Measurements from ENCODE around the gene GET4. TPM values are rescaled to one million over a fixed set of nuclear protein-coding genes. Genes with fewer than 3 reads are reported as not detected.
A peak's percentile ranks its signal among the peaks of the same experiment; 100 is the strongest.
"Not testable (repeated sequence)": the region's sequence is repeated elsewhere in the genome, so short reads cannot be mapped to it uniquely, and the experiment has no call there.

Gene GET4
- polyA plus RNA-seq, 1 donor, result 76.0 TPM

DNA sequence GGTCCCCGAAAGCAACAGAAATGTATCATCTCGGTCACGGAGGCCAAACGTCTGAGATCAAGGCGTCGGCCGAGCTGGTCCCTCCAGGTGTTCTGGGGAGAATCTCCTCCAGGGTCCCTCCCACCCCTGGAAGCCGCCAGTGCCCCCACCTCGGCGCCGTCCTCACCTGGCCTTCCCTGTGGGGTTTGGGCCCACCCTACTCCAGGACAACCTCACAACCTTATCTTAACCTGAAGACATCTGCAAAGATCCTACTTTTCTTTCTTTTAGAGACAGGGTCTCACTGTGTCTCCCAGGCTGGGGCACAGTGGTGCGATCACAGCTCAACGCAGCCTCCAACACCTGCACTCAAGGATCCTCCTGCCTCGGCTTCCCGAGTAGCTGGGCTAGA, 44.7 kb downstream of the GET4 start:
- Histone ChIP-seq H3K4me3 (ENCODE audit: low read length) (no peak overlapping the region), H3K36me3 (ENCODE audit: control insufficient read depth, insufficient read depth, low read length) (peaks cover 14% of the 10 kb centered on the region), H3K27ac (ENCODE audit: low read length) (no peak overlapping the region), H3K4me1 (ENCODE audit: control insufficient read depth, insufficient read depth, low read length) (peaks cover 52% of the 10 kb centered on the region), H3K9me3 (ENCODE audit: control insufficient read depth, low read depth, low read length) (peaks cover 5% of the 10 kb centered on the region), H3K27me3 (ENCODE audit: control insufficient read depth, insufficient read depth, low read length) (no peaks in the 10 kb centered on the region)
- DNase-seq, result no peak
- no CpG with 5 or more reads among the region's 15 CpGs for WGBS (ENCODE audit: insufficient coverage, low lambda C conversion rate)

DNA sequence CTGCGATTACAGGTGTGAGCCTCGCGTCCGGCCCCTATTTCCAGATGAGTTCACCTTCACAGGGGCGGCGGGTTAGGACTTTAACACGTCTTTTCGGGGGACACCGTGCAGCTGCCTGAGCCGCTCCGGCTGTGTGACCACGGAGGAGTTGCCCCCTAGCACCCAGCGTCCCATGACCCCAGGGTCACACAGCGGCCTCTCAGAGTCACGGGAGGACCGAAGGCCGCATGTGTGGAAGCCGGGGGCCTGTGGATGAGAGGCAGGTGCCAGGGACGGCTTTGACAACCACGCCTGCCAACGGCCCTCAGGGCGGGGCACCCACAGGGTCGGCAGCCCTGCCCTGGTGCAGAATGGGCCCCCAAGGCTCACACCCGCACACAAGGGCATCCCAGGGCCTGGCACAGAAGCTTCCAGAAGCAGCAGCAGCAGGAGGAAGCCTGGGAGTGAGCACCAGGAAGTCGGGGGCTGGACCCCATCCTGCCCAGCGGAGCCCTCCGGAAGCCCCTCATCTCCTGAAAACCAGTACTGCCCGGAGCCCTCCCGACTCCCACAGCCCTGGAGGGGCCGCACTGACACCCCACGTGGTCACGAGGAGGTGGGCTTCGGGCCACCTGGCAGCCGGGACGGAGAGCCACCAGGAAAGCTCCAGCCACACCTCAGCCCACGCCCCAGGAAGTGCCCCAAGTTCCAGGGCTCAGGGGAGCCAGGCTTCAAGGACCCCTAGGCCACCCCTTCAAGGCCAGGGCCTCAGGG, 45.4 kb downstream of the GET4 start:
- Histone ChIP-seq H3K27ac (ENCODE audit: low read length) (no peak overlapping the region), H3K4me3 (ENCODE audit: low read length) (no peak overlapping the region), H3K9me3 (ENCODE audit: control insufficient read depth, low read depth, low read length) (peaks cover 5% of the 10 kb centered on the region), H3K36me3 (ENCODE audit: control insufficient read depth, insufficient read depth, low read length) (peaks cover 14% of the 10 kb centered on the region), H3K4me1 (ENCODE audit: control insufficient read depth, insufficient read depth, low read length) (peaks cover 59% of the 10 kb centered on the region), H3K27me3 (ENCODE audit: control insufficient read depth, insufficient read depth, low read length) (no peaks in the 10 kb centered on the region)
- WGBS (ENCODE audit: insufficient coverage, low lambda C conversion rate), result no CpG with 5 or more reads among the region's 36 CpGs
- DNase-seq, result peak in 1 of 2 donors; percentile 34

GRCh38 chr7:922334-923107, 46.2 kb downstream of the GET4 start:
- WGBS (ENCODE audit: insufficient coverage, low lambda C conversion rate), result no CpG with 5 or more reads among the region's 29 CpGs
- Histone ChIP-seq H3K4me1 (ENCODE audit: control insufficient read depth, insufficient read depth, low read length) (peaks cover 66% of the 10 kb centered on the region), H3K36me3 (ENCODE audit: control insufficient read depth, insufficient read depth, low read length) (peaks cover 14% of the 10 kb centered on the region), H3K27me3 (ENCODE audit: control insufficient read depth, insufficient read depth, low read length) (no peaks in the 10 kb centered on the region), H3K4me3 (ENCODE audit: low read length) (no peak overlapping the region), H3K9me3 (ENCODE audit: control insufficient read depth, low read depth, low read length) (peaks cover 5% of the 10 kb centered on the region), H3K27ac (ENCODE audit: low read length) (peak overlapping the region; percentile 77)
- no peak for DNase-seq

DNA sequence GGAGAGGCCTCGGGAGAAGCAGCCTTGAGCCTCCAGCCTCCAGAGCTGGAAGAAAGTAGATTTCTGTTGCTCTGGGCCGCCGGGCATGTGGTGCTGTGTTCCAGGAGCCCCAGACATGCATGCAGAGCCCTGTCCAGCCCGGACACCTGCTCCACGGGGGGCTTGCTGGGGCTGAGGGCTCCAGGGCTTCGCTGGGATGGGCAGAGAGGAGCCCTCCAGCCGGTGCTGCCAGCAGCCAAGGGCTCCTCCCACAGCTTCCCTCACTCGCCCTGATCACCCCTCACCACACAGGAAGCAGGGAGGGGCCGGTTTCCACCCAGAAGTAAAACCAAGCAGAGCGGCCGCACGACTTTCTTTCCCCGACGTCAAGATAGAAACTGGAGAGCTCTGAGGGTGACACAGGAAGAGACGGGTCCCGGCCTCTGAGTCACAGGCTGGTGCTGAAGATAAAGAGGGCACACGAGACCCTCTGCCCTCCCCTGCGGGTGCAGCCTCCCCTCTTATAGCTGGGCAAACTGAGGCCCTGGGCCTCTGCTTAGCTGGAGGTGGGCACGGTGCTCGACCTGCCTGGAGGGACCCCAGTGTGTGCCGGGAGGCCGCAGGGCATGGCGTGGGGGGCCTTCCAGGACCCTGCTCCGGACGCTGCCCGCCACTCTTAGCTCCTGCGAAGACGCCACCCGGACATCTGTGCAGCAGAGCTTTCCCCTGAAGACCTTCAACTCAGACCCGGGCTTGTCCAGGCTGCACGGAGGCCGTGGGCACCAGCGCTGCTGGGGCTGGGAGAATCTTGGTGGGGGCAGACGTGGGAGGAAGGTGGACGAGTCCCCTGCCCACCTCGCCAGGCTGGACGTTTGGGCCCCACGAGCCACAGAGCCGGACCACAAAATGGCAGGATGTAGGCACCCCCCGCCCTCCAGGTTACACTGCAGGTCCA, 47.0 kb downstream of the GET4 start:
- H3K4me3 ChIP-seq (ENCODE audit: low read length), result no peak overlapping the region
- H3K27me3 ChIP-seq (ENCODE audit: control insufficient read depth, insufficient read depth, low read length), result no peaks in the 10 kb centered on the region
- peak overlapping the region; percentile 77 for H3K27ac ChIP-seq (ENCODE audit: low read length)
- peaks cover 68% of the 10 kb centered on the region for H3K4me1 ChIP-seq (ENCODE audit: control insufficient read depth, insufficient read depth, low read length)
- no CpG with 5 or more reads among the region's 40 CpGs for WGBS (ENCODE audit: insufficient coverage, low lambda C conversion rate)
- peaks cover 18% of the 10 kb centered on the region for H3K36me3 ChIP-seq (ENCODE audit: control insufficient read depth, insufficient read depth, low read length)
- H3K9me3 ChIP-seq (ENCODE audit: control insufficient read depth, low read depth, low read length), result peaks cover 5% of the 10 kb centered on the region
- DNase-seq, result peak; percentile 79 to 89

DNA sequence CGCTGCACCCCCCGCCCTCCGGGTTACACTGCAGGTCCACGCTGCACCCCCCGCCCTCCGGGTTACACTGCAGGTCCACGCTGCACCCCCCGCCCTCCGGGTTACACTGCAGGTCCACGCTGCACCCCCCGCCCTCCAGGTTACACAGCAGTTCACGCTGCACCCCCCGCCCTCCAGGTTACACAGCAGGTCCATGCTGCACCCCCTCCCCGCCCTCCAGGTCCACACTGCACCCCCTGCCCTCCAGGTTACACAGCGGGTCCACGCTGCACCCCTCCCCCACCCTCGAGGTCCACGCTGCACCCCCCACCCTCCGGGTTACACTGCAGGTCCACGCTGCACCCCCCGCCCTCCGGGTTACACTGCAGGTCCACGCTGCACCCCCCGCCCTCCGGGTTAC, 47.7 kb downstream of the GET4 start:
- not testable (repeated sequence) for DNase-seq; H3K9me3 ChIP-seq (ENCODE audit: control insufficient read depth, low read depth, low read length); H3K27me3 ChIP-seq (ENCODE audit: control insufficient read depth, insufficient read depth, low read length); H3K4me3 ChIP-seq (ENCODE audit: low read length)
- peak overlapping the region; percentile 77 for H3K27ac ChIP-seq (ENCODE audit: low read length)
- WGBS (ENCODE audit: insufficient coverage, low lambda C conversion rate), result no CpG with 5 or more reads among the region's 25 CpGs
- H3K4me1 ChIP-seq (ENCODE audit: control insufficient read depth, insufficient read depth, low read length), result peaks cover 68% of the 10 kb centered on the region
- peaks cover 16% of the 10 kb centered on the region for H3K36me3 ChIP-seq (ENCODE audit: control insufficient read depth, insufficient read depth, low read length)

GRCh38 chr7:924541-925231, 48.3 kb downstream of the GET4 start:
- Histone ChIP-seq H3K4me1 (ENCODE audit: control insufficient read depth, insufficient read depth, low read length) (peaks cover 68% of the 10 kb centered on the region), H3K36me3 (ENCODE audit: control insufficient read depth, insufficient read depth, low read length) (peaks cover 16% of the 10 kb centered on the region), H3K27ac (ENCODE audit: low read length) (peak overlapping the region; percentile 96), H3K4me3 (ENCODE audit: low read length) (no peak overlapping the region), H3K27me3 (ENCODE audit: control insufficient read depth, insufficient read depth, low read length) (no peaks in the 10 kb centered on the region), H3K9me3 (ENCODE audit: control insufficient read depth, low read depth, low read length) (peaks cover 5% of the 10 kb centered on the region)
- no CpG with 5 or more reads among the region's 24 CpGs for WGBS (ENCODE audit: insufficient coverage, low lambda C conversion rate)
- DNase-seq, result peak in 1 of 2 donors; percentile 46

DNA sequence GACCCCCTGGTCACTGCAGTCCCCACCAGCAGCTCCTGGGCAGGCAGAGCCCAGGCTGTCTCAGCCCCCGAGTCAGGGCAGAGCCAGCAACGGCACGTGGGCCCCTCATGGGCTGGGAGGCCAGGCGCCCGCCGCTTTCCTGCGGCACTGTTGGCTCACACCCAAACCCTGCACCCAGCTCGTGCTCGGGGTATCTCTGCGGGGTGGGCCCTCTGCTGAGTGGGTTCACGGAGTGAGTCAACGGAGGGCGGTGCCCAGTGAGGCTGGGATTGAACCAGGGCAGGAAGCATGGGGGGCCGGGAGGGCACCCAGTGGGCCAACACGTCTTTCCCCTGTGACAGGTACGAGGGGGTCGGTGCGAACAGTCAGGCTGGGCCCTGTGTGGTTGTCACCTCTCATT, 49.2 kb downstream of the GET4 start:
- peaks cover 67% of the 10 kb centered on the region for H3K4me1 ChIP-seq (ENCODE audit: control insufficient read depth, insufficient read depth, low read length)
- no CpG with 5 or more reads among the region's 18 CpGs for WGBS (ENCODE audit: insufficient coverage, low lambda C conversion rate)
- DNase-seq, result peak; percentile 89 to 95

GRCh38 chr7:926061-927030, 50.0 kb downstream of the GET4 start:
- WGBS (ENCODE audit: insufficient coverage, low lambda C conversion rate), result no CpG with 5 or more reads among the region's 47 CpGs
- peak overlapping the region; percentile 2 for H3K4me3 ChIP-seq (ENCODE audit: low read length)
- peaks cover 60% of the 10 kb centered on the region for H3K4me1 ChIP-seq (ENCODE audit: control insufficient read depth, insufficient read depth, low read length)
- peaks cover 18% of the 10 kb centered on the region for H3K36me3 ChIP-seq (ENCODE audit: control insufficient read depth, insufficient read depth, low read length)
- H3K9me3 ChIP-seq (ENCODE audit: control insufficient read depth, low read depth, low read length), result peaks cover 5% of the 10 kb centered on the region
- H3K27ac ChIP-seq (ENCODE audit: low read length), result peak overlapping the region; percentile 96
- no peaks in the 10 kb centered on the region for H3K27me3 ChIP-seq (ENCODE audit: control insufficient read depth, insufficient read depth, low read length)
- DNase-seq, result peak; percentile 93 to 96

More for the DNA sequence above, 49.2 kb downstream of the GET4 start:
- H3K27ac ChIP-seq (ENCODE audit: low read length), result peak overlapping the region; percentile 96
- peaks cover 5% of the 10 kb centered on the region for H3K9me3 ChIP-seq (ENCODE audit: control insufficient read depth, low read depth, low read length)
- H3K27me3 ChIP-seq (ENCODE audit: control insufficient read depth, insufficient read depth, low read length), result no peaks in the 10 kb centered on the region
- H3K36me3 ChIP-seq (ENCODE audit: control insufficient read depth, insufficient read depth, low read length), result peaks cover 15% of the 10 kb centered on the region
- H3K4me3 ChIP-seq (ENCODE audit: low read length), result no peak overlapping the region
